ENCODE data around the gene CDC37L1.

CDC37L1 gene

DNA sequence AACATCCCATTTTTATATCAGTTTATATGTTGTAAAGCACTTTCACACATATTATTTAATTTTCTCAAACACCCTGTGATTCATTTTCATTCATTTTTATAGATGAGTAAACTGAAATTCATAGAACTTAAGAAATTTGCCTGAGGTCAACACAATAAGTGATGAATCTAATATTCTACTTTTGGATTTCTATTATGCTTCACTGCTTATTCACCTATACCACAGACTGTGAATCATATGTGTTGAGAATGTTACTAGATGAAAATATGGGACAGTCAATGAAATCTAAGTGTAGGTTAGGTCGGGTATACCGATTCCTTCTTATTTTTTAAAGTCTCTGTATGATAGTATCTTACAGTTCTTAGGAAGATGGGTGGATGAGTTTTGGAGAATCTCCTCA, 24.8 kb downstream of the CDC37L1 start:
- DNase-seq (ENCODE audit: low read depth in 1 of 2, low spot score in 1 of 2) = no peak
- no peak for TF ChIP-seq JUND (IDR thresholded peaks at IDR 0.05; ENCODE audit: low read depth)
- in situ Hi-C loops (cut with HindIII; ENCODE audit: low pct_unique_long_range_greater_than_20kb, low sequenced_read_pairs) = no loop called here

DNA sequence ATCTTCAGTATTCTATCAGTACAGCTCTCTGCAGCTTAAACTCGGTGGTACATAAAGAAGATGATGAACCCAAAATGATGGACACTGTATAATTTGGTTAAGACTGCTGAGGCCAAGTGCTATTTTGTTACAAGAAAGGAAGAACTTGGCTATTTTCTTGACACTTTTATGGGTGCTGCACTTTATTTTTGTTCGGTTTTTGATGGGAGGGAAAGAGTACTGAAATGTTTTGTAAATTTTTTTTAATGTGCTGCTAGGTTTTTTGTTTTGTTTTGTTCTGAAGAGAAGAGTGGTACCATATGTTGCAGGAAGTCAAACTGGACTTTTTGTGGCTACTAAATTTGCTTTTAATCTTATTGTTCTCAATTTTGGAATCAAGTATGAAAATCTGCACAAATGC, 26.7 kb downstream of the CDC37L1 start:
- in situ Hi-C loops (cut with HindIII; ENCODE audit: low pct_unique_long_range_greater_than_20kb, low sequenced_read_pairs) = no loop called here
- DNase-seq (ENCODE audit: low read depth in 1 of 2, low spot score in 1 of 2) = no peak
- no peak for TF ChIP-seq JUND (IDR thresholded peaks at IDR 0.05; ENCODE audit: low read depth)

DNA sequence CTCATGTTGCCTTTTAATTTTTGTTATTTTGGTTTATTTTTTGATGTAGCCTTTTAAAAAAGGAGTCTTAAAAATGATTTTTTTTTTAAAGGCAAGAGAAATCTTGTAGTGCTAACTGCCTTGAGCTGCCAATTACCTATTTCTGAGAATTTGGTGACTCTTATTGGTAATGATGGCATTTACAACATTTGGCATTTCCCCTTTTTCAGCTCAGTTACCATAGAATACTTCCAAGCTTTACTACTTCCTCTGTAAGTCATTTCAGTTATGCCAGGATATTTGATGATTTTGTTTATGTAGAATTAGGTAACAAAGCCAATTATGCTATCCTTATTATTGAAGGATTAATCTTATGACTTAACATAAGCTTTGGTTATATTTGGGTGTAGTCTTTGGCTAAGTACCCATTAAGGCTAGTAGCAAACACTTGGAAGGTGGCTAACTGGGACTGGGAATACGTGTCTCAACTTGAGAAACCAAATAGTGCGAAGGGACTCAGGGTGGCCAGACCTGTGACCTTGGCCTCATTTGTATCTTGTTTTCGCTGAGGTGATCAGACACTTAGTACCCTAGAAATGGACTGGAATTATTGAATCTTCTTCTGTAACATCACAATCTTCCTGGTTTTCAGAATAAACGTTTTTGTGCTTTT, 27.7 kb downstream of the CDC37L1 start:
- no peak for TF ChIP-seq JUND (IDR thresholded peaks at IDR 0.05; ENCODE audit: low read depth)
- in situ Hi-C loops (cut with HindIII; ENCODE audit: low pct_unique_long_range_greater_than_20kb, low sequenced_read_pairs) = no loop called here
- DNase-seq (ENCODE audit: low read depth in 1 of 2, low spot score in 1 of 2) = no peak

GRCh38 chr9:4709380-4709779, 30.0 kb downstream of the CDC37L1 start:
- DNase-seq (ENCODE audit: low read depth in 1 of 2, low spot score in 1 of 2) = no peak
- TF ChIP-seq JUND (IDR thresholded peaks at IDR 0.05; ENCODE audit: low read depth) = no peak
- in situ Hi-C loops (cut with HindIII; ENCODE audit: low pct_unique_long_range_greater_than_20kb, low sequenced_read_pairs) = no loop called here

- in situ Hi-C loops (cut with HindIII; ENCODE audit: low pct_unique_long_range_greater_than_20kb, low sequenced_read_pairs) = no loop called here
- no peak for DNase-seq (ENCODE audit: low read depth in 1 of 2, low spot score in 1 of 2)
- no peak for TF ChIP-seq JUND (IDR thresholded peaks at IDR 0.05; ENCODE audit: low read depth)
Measured at GRCh38 chr9:4713849-4714248, 34.5 kb downstream of the CDC37L1 start.

DNA sequence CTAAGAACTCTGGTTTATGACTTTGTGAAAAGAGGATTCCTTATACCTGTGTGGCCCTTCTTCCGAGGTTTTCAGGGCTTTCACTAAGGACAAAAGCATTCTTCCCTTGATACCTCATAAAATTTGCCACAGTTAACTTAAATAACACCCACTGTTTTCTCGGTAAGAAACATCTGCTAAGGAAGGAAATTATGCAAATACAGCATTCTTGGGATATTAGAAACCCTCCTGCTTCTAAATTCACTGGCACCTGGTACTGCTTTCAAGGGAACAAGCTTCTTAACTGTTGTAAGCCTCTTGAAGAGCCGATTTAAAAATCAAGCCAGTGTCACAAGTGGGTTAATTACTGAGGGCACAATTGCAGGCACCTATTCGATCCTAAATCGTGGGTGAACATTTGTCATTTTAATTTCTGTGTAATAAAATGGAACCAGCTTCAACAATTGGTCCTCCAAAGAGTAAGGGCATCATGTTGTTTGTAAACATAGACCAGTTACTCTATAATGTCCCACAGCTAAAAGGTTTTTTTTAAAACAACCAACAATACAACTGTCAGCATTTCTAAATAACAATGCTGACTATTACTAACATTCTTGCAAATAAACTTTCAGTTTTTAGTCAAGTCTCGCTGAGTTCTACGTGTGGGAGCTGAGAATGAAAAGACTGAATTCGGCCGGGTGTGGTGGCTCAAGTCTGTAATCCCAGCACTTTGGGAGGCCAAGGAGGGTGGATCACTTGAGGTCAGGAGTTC, 35.1 kb downstream of the CDC37L1 start:
- in situ Hi-C loops (cut with HindIII; ENCODE audit: low pct_unique_long_range_greater_than_20kb, low sequenced_read_pairs) = no loop called here
- no peak for TF ChIP-seq JUND (IDR thresholded peaks at IDR 0.05; ENCODE audit: low read depth)
- no peak for DNase-seq (ENCODE audit: low read depth in 1 of 2, low spot score in 1 of 2)

DNA sequence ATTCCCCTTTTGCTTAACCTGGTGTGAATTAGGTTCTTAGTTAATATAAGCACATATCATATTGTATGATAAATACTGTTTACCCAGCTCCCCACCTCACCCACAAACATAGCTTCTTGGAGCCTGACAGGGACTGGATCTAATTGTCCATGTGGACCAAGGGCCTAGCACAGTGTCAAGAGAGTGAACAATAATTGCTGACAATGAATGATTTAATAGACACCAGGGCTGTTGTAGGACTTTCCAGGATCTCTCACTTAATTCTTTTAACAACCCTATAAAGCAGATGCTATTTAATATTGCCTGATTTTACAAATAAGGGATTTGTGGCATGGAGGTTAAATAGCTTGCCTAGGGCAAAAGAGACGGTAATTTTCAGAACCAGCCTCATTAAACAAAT, 36.8 kb downstream of the CDC37L1 start:
- in situ Hi-C loops (cut with HindIII; ENCODE audit: low pct_unique_long_range_greater_than_20kb, low sequenced_read_pairs) = no loop called here
- TF ChIP-seq JUND (IDR thresholded peaks at IDR 0.05; ENCODE audit: low read depth) = no peak
- no peak for DNase-seq (ENCODE audit: low read depth in 1 of 2, low spot score in 1 of 2)

DNA sequence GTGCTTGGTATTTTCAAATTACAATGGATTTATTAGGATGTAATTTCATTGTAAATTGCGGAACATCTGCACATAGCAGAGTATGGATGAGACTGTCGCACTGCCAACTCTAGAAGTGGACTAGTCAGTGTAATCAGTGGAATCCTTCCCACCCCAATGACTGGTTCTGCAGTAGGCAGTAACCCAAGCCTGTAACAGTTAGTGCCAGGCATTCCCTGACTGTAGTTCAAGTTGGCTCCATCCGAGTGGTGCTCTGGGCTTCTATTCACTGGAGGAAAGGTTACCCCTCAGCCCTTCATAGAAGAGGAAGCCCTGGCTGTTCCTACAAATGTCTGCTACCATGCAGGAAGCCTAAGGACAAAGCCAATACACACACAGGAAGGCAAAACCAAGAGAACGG, 38.4 kb downstream of the CDC37L1 start:
- DNase-seq (ENCODE audit: low read depth in 1 of 2, low spot score in 1 of 2) = no peak
- in situ Hi-C loops (cut with HindIII; ENCODE audit: low pct_unique_long_range_greater_than_20kb, low sequenced_read_pairs) = no loop called here
- no peak for TF ChIP-seq JUND (IDR thresholded peaks at IDR 0.05; ENCODE audit: low read depth)

DNA sequence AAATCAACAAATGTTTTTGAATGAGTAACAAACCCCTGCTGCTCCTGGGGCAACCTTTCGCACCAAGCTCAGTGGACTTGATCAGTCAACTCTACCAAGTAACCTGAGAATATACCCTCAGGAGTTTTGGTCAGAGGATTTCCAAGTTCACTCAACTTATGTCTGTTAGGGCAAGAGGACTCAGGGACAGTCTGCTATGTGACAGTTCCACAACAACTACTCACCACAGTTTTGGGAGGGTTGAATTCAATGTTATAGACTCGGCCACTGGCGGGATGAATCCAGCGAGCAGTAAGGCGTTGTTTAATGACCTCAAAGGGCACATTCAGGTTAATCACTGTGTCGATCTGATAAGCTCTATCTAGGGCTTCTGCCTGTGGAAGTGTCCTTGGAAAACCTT, 39.5 kb downstream of the CDC37L1 start:
- TF ChIP-seq JUND (IDR thresholded peaks at IDR 0.05; ENCODE audit: low read depth) = no peak
- in situ Hi-C loops (cut with HindIII; ENCODE audit: low pct_unique_long_range_greater_than_20kb, low sequenced_read_pairs) = no loop called here
- no peak for DNase-seq (ENCODE audit: low read depth in 1 of 2, low spot score in 1 of 2)

- TF ChIP-seq JUND (IDR thresholded peaks at IDR 0.05; ENCODE audit: low read depth) = no peak
- no peak for DNase-seq (ENCODE audit: low read depth in 1 of 2, low spot score in 1 of 2)
- in situ Hi-C loops (cut with HindIII; ENCODE audit: low pct_unique_long_range_greater_than_20kb, low sequenced_read_pairs) = no loop called here
Measured at GRCh38 chr9:4721736-4722135, 42.4 kb downstream of the CDC37L1 start.

DNA sequence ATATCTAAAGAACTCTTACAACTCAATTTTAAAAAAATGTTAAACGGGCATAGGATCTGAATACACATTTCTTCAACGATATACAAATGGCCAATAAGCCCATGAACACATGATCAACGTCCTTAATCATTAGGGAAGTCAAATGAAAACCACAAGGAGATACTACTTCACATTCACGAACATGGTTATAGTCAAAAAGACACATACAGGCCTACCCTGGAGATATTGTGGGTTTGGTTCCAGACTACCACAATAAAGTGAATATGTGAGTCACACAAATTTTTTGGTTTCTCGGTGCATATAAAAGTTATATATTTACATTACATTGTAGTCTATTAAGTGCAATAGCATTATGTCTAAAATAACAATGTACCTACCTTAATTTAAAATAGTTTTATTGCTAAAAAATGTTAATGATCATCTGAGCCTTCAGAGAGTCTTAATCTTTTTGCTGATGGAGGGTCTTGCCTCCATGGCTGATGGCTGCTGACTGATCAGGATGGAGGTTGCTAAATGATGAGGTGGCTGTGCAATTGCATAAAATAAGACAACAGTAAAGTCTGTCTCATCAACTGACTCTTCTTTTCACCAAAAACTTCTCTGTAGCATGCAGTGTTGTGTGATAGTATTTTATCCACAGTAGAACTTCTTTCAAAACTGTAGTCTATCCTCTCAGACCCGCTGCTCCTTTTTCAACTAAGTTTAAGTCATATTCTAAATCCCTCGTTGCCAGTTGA, 46.5 kb downstream of the CDC37L1 start:
- no peak for DNase-seq (ENCODE audit: low read depth in 1 of 2, low spot score in 1 of 2)
- no peak for TF ChIP-seq JUND (IDR thresholded peaks at IDR 0.05; ENCODE audit: low read depth)
- in situ Hi-C loops (cut with HindIII; ENCODE audit: low pct_unique_long_range_greater_than_20kb, low sequenced_read_pairs) = no loop called here

GRCh38 chr9:4727593-4727992, 48.2 kb downstream of the CDC37L1 start:
- TF ChIP-seq JUND (IDR thresholded peaks at IDR 0.05; ENCODE audit: low read depth) = no peak
- no peak for DNase-seq (ENCODE audit: low read depth in 1 of 2, low spot score in 1 of 2)
- in situ Hi-C loops (cut with HindIII; ENCODE audit: low pct_unique_long_range_greater_than_20kb, low sequenced_read_pairs) = no loop called here

DNA sequence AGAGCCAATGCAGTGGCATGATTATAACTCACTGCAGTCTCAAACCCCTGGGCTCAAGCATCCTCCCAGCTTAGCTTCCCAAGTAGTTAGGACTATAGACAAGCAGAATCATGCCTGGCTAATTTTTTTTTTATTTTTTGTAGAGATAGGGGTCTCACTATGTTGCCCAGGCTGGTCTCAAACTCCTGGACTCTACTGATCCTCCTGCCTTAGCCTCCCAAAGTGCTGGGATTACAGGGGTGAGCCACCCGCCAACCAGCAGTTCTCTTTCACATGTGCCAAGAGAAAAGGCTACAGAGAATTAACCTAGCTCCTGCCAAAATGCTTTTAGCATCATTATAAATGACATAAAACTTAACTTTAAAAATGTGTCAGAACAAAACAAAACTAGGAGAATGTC, 53.5 kb downstream of the CDC37L1 start:
- in situ Hi-C loops (cut with HindIII; ENCODE audit: low pct_unique_long_range_greater_than_20kb, low sequenced_read_pairs) = no loop called here
- DNase-seq (ENCODE audit: low read depth in 1 of 2, low spot score in 1 of 2) = no peak

More for the DNA sequence above, 53.5 kb downstream of the CDC37L1 start:
- no peak for TF ChIP-seq JUND (IDR thresholded peaks at IDR 0.05; ENCODE audit: low read depth)
